ENCODE data around the gene GRIK1.

Gene GRIK1

DNA sequence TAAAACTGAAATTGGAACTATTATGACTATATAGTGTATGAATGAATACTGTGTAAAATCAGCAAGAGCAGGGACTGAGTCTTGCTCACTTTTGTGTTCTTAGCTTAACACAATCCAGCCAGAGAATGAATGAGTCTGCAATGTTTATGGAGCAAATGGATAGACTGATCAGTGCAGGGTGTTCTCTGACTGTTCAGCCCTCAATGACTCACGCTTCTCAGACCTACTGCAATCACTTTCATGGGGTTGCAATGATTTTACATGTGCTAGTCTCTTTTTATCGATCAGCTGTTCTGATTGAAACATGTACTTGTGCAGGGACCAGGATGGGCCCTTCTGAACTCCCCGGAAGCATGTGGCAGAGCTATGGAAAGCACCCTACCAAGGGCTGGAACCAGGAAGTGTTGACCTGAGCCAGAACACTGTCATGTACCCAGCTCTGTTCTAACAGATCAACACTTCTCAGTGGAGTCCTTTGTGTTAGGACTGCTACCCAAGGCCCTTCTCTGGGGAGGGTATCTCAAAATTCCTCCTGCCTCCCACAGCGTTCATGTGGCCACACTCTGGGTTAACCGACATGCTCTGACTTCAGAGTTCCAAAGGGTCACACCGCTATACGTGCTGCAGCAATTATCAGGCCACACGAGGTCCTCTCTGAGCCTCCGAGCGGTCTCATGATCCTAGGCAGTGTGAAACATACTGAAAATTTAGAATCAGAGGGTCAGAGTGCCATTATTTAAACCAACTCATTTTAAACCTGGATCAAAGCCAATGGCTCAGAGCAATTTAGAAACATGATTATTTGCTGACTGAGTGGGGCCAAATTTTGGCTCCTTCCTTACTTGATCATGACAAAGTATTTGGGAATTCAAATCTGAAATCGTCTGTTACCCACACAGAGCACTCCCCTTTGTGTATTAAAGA lies 35.2 kb downstream of the GRIK1 start:
- DNase-seq, result no peak

DNA sequence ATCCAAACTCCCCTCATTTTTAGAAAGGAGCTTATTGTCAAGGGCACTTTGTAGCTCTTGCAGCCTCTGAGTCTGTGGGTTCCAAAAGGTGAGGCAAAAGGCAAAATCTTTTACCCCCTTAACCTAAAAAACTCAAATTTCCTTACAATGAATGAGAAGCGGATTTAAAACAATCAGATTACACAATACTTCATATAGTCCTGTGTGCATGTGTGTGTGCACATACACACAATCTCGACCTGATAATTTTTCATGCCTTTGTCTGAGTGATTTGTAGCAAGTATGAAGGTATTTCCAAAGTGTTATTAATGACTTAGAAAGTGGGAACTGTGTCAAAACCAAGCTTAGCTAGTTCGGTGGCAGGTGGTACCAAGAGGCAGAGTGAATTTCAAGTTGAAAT lies 42.9 kb downstream of the GRIK1 start:
- no peak for DNase-seq

DNA sequence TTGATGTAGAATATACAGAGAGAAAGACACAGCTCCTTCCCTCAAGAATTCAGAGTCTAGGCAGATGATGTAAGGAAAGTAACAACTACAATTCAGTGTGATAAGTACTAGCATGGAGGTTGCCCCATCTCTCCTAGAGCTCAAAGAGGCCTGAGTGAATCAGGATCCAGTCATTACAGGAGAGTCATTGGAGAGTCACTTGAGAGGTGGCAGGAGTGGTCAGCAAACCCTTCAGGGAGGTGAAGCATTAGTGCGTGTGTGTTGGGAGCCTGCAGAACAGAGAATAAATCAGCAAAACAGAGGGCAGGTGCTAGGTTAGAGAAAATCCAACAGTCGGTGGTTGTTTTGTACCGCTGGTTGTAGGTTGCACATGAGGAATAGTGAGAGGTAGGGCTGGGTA lies 46.1 kb downstream of the GRIK1 start:
- no peak for DNase-seq

DNA sequence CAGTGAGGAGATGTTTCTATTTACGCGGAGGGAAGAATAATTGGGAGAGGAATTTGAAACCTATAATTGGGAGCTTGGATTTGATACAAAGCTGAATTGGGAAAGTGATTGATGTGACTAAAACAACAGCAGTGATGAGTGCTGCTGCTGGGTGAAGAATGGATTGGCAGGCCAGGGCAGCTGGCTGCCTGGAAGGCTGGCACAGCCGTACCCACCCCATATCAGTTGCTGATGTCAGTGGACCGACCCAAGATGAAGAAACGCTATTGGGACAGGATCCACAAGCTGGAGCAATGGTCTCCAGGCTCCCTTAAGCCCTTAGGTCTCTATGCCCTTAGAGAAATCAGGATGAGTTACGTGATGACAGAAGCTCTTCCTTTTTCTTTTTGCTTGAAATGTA lies 47.4 kb downstream of the GRIK1 start:
- no peak for DNase-seq

DNA sequence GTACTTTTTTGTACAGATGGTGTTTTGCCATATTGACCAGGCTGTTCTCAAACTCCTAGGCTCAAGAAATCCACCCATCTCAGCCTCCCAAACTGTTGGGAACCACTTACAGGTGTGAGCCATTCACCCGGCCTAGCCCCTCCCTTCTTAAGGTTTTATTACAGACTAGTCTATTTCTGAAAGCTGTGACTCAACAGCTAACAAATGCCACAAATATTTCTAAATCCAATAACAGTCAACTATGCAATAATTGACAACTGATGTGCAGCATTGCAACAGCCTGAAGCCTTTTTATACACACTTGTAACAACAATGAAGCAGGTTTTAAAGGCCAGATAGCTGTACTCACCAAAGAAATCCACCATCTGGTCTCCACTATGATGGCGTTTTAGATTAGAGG lies 51.4 kb downstream of the GRIK1 start:
- DNase-seq, result no peak

DNA sequence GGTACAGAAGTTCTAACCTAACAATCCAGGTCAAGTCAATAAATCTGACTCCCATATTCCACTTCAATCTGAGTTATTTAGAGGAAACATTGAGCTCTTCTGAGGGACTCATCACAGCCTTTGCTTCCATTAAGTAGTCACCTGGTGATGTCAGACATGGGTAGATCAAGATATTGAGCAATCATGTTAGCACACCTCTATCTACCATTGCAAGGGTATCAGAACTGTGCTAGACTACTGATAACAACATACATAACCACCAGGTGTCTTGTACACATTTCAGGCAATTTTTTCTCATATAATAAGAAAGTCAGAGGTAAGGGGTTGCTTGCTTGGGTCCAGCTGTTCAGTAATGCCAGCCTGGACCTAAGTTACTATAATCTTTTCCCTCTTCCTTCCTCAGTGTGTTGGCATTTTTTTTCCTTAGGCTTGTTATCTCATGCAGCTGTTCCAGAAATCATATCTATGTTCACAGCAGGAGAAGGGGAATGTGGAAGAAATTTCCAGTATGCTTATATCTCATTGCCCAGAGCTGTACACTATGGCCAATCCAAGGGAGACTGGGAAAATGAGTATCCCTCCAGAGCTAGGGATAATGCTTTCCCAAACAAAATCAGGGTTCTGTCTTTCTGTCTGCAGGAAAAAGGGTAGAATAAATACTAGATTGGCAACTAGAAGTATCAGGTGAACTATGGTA lies 52.3 kb downstream of the GRIK1 start:
- no peak for DNase-seq

DNA sequence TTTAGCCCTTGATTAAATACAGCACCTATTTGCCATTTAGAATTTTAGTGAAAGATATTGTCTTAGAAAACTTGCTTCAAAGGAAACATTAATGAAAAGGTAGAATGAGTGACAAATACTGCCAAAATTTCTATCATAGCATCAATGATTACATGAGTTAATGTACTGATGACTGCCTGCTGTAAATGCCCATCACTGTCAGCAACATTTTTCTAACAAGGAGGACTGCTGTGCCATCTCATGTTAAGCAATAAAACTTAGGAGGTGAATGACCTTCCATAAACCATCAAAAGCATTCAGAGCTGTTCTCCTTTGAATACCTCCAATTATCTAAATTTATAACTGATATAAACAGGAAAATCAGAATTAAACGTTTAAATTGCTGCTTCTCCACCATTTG lies 54.3 kb downstream of the GRIK1 start:
- DNase-seq, result no peak

DNA sequence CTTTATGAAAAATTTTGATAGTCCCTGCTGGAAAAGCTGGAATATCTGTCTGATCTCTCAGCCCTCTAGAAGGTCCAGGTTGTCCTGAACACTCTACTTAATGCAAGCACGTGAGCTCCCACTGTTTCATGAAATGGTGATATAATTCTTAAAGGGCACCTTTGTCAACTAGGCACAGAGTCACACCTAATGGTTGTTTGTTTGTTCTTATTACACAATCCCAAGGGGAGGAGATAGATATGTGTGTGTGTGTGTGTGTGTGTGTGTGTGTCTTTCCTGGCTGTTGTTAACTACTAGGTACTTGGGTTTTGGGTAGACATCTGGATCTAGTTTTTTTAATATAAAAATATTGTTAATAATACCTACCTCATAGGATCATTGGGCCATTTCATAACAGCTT lies 63.9 kb downstream of the GRIK1 start:
- DNase-seq, result no peak

DNA sequence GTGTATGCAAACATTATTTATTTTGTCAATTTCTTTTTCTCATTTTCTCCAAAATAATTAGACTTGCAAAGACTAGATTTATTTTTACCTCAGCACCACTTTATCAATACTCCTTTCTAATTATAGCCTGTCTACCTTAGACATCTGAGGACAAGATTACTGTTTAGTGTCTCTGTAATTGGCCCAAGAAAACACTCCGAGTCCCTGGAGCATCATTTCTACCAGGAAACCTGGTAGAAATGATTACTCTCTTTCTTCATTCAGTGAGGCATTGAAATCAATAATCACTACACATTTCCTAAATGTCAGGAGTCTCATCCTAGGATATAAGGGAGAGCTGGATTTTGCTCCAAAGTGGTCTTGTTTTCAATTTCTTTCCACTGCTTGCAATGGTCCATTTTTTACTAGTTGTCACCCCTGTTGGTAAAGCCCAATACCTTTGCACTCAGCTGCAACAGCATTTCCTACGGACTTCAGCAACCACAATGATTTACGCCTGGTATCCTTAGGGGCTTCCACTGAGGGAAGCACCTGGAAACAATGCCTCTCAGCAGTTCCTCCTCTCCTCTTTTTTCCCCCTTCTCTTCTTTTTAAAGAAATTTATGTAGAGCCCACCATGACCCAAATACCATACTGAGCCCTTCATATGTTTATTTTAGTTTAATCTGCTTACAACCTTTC lies 64.6 kb downstream of the GRIK1 start:
- DNase-seq, result no peak

DNA sequence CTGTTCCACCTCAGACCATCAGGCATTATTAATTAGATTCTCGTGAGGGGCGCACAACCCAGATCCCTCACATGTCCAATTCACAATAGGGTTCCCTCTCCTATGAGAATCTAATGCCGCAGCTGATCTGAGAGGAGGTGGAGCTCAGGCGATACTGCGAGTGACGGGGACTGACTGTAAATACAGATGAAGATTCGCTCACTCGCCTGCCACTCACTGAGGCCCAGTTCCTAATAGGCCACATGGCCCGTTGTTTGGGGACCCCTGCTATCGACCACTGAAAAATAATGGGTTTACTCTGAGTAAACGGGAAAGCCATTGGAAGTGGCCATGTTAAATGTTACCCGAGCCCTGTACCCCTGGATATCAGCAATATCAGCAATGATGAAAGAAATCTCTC lies 65.9 kb downstream of the GRIK1 start:
- no peak for DNase-seq

DNA sequence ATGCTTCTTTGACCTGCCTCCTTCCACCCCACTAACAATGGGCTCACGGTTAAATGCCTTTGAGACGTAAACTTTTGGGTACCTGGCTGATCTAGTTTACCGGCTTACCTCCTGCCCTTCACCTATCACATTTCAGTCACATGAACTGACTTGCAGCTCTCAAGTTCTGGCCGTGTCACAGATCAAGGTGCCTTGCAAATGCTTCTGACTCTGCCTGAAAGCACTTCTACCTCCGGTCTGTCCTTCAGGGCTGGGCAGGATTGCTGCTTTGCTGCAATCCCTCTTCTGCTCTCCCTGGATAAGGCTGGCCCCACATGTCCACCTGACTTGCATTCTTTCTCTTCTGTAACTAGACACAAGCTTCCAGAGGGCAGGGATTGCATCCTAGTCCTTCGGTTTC lies 69.0 kb downstream of the GRIK1 start:
- no peak for DNase-seq

DNA sequence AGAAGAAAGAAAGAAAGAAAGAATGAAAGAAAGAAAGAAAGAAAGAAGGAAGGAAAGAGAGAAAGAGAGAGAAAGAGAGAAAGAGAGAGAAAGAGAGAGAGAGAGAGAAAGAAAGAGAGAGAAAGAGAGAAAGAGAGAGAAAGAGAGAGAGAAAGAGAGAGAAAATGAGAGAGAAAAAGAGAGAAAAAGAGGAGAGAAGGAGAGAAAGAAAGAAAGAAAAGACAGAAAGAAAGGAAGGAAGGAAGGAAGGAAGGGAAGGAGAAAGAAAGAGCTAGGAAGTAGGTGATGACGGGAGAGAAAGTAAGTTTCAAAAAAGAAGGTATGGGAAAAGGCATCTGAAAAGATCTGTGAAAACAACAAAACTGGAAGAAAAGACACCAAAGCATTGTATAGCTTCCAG lies 72.0 kb downstream of the GRIK1 start:
- DNase-seq, result no peak

DNA sequence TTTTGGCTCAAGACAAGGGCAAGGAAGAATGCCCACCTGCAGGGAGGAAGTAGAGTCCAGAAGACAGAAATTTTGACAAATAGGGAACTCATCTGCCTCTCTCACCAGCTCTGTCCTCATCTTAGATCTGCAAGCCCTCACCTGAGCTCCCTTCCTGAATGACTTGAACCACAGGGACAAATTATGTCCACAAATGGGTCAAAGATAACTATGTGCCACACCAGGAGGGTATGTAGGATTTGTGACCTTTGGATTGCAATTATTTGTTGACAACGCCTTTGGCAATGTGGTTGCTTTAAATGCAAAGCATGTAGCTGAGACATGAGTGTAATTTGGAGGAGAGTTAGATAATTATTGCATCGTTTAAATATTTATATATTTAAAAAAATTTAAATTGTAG lies 79.5 kb downstream of the GRIK1 start:
- DNase-seq, result no peak

DNA sequence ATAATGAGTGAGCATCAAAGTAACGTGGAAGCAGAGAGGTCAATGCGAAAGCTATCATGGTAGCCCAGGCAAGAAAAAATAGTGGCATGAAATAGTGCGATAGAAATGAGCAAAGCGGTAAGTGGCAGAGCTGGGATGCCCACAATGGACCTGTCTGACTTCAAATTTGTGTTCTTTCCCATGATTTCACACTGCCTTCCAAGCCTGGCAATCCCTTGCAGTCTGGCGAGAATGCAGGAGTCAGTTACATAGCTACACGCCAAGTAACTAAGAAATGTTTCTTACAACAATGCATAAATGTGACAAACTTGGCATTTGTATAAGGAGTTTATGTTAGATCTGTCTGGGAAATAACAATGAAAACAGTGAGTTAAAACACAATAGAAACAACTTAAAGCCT lies 82.6 kb downstream of the GRIK1 start:
- no peak for DNase-seq

DNA sequence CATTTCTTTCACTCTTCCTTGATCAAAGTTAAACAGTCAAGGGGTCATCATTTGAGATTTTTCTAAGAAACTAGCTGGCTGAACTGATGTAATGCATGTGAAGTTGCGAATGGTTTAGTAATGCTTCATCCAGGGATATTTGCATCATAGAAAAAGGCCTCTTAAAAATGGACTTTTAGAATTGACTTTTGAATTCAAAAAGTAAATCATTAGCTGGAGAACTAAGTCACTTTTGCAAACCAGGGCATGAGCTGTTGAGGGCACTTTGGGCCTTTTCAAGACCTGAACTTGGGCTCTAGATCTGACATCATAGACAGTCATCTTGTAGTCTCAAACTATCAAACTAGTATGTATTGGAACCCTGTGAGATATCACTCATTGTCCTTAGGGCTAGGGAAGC lies 85.0 kb downstream of the GRIK1 start:
- DNase-seq, result no peak

DNA sequence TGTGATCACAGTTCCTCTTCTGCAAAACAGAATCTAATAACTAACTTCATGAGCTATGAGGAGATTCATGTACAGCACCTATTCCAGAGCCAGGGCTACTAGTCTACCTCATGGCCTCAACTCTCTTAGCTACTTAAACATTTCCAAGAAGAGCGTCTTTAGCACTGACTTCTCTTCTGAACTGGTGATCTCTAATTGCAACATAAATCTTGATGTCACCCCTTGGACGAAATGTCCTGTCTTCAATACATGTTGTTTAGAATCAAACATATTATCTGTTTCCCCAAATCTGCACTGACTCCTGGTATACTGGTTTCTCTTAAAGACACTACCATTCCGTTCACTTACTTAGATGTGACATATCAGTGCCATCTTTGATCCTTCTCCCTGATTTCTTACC lies 88.2 kb downstream of the GRIK1 start:
- DNase-seq, result no peak

DNA sequence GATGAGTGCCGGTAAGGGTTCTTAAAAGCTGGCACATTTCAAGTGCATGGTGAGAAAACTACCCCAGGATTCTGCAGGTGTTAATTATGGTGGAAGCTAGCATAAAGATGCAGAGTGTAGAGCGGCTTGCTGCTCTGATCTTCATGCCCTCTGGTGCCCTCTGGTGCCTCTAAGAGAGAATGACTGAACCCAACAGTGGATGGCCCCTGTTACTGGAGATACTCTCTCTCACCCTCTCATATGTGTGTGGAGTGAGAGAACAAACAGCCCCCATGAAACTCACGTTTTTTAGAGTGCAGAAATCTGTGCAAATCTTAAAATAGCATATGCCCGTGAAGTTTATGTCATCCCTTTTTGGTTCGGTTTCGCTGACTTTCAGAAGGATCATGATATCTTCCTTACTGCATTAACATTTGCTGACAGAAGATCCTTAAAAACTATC lies 90.0 kb downstream of the GRIK1 start:
- DNase-seq, result peak; percentile 57

DNA sequence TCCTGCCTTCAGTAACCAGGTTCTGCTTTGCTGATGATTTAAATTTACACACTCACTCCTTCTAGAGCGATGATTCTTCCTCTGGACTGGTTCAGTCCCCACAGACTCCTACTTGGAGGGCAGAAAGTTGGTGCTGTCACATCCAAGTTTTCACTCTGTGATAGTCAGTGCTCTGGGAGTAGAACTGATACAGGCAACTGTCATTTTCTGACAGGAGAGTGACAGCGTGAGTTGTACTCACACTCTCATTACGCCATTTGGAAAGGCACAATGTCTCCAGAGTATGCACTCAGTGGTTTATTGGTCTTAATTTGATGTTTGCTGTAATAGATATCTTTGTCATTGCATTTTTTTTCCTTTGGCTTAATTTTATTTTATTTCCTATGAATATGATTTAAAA lies 96.0 kb downstream of the GRIK1 start:
- no peak for DNase-seq

DNA sequence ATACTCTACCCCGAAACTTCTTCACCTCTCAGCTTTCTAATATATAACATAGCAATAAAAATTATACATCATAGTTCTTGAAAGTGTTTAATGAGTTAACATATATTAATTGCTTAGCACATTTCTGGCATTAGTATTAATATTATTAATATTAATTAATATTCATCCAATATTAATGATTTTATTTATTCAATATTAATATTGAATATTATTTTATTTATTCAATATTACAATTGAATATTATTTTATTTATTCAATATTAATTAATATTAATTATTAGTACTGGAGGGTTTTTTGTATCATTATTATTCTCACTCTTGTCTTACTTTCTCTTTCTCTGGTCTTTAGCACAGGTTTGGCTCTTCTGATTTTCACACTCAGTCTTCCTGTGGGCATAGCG lies 105.2 kb downstream of the GRIK1 start:
- DNase-seq, result no peak

DNA sequence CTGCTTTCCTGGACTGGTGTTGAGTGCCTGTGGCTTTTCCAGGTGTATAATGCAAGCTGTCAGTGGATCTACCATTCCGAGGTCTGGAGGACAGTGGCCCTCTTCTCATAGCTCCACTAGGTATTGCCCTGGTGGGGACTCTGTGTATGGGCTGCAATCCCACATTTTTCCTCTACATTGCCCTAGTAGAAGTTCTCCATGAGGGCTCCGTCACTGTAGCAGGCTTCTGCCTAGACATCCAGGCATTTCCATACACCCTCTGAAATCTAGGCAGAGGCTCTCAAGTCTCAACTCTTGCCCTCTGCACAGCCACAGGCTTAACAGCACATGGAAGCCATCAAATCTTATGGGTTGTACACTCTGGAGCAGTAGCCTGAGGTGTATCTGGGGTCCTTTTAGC lies 107.6 kb downstream of the GRIK1 start:
- DNase-seq, result no peak

DNA sequence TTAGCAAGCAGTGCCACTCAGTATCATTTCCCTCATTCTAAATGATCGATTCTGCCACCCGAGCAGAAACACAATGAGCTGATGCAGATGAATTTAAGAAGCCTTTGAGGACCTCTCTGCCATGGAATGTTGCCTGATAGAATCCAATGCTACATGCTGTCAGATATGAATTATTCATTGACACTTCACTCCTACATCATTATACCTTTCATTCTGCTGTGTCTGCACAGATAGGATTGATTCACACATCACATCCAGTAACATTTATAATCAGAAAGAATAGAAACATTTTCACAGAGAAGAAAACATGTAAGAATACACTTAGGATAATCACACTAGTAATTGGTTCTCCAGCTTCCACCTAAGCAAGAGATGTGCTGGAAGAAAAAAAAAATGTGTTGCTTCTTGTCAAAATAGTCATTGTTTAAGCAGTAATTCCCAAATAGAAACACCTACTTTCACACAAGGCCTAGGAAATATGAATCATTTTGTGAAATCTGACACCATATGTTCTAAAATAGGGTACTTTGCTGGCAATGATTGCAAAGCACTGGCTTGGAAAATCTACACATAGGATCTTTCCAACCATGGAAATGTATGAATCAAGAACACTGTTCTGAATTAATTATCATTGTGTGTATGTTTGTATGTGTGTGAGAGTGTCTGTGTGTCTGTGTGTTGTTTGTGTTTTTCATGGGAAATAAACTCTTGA lies 110.1 kb downstream of the GRIK1 start:
- no peak for DNase-seq

DNA sequence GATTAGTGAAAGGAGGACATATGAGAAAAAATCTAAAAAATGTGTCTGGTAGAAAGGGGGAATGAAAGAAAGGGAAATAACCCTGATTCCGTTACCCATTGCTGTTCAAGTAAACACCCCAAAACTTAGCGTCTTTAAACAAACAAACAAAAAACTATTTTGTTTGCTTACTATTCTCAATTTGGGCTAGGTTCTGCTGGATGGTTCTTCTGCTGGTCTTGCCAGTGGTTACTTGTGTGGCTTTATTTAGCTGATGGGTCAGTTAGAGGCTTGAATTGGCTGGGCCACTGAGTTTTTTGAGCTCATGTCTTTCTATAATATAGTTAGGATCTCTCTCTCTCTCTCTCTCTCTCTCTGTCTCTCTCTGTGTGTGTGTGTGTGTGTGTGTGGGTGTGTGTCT lies 112.1 kb downstream of the GRIK1 start:
- DNase-seq, result no peak

DNA sequence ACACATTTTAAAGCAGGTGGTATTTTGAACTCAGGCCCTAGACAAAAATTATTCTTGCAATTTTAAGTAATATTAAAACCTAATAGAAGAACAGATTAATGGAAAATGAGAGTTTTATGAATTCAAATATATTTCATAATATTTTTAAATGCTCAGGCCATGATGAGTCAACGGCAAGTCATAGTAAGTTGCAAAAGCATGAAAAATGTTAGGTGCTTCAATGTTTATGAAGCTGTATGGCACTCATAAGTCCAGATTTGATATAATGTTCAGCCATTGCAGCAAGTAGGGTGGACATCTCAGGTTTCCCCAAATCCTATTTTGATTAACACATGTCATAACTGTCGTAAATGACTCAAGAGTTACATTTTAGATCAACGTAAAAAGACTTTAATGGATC lies 112.6 kb downstream of the GRIK1 start:
- no peak for DNase-seq
